OCI-LY3 (cell line): ENCODE data around the gene ZDBF2.

Source experiments
- H2AFZ ChIP-seq: fragments of 200-600, 300-600 bp; shearing (Covaris generic); 2 replicates; pipeline ENCODE4 v1.6.0; 2014; ENCODE audit warnings: antibody characterized with exemption, low read depth, low read length
- H3K27ac ChIP-seq: fragments of 200-600, 300-600 bp; sonication (generic); 2 replicates; pipeline ENCODE4 v1.5.1; 2014; ENCODE audit warnings: mild to moderate bottlenecking, low read length, moderate library complexity, mixed read lengths
- H3K27me3 ChIP-seq: fragments of 200-600, 300-600 bp; sonication (generic); 2 replicates; pipeline ENCODE4 v1.6.1; 2014; ENCODE audit warnings: low read depth, low read length, mixed read lengths
- H3K36me3 ChIP-seq: fragments of 200-600, 300-600 bp; sonication (generic); replicated peaks from 2 replicates; pipeline ENCODE3; 2014; ENCODE audit warnings: low read depth, low read length, mixed read lengths
- H3K4me1 ChIP-seq: fragments of 300-600, 200-600 bp; sonication (generic); 2 replicates; pipeline ENCODE4 v1.6.1; 2014; ENCODE audit warnings: low read length, mixed read lengths
- H3K4me2 ChIP-seq: fragments of 200-600, 300-600 bp; sonication (generic); 2 replicates; pipeline ENCODE4 v1.6.1; 2014; ENCODE audit warnings: low read length, mixed read lengths
- H3K4me3 ChIP-seq: fragments of 300-600, 200-600 bp; sonication (generic); 2 replicates; pipeline ENCODE4 v1.5.1; 2014; ENCODE audit warnings: antibody characterized with exemption, mild to moderate bottlenecking, low read length, moderate library complexity
- H3K79me2 ChIP-seq: fragments of 300-600, 200-600 bp; shearing (Covaris generic); 2 replicates; pipeline ENCODE4 v1.6.1; 2014; ENCODE audit warnings: mild to moderate bottlenecking, low read length, mixed read lengths
- H3K9ac ChIP-seq: fragments of 300-600, 200-600 bp; shearing (Covaris generic); 2 replicates; pipeline ENCODE4 v1.6.0; 2014; ENCODE audit warnings: mild to moderate bottlenecking, low read length, moderate library complexity
- H3K9me3 ChIP-seq: fragments of 200-600, 300-600 bp; shearing (Covaris generic); 2 replicates; pipeline ENCODE4 v1.6.1; 2014; ENCODE audit warnings: low read length, mixed read lengths; ENCODE audit not compliant: insufficient read depth
- H4K20me1 ChIP-seq: fragments of 200-600, 300-600 bp; sonication (generic); 2 replicates; pipeline ENCODE4 v1.6.1; 2016; ENCODE audit warnings: low read length, mixed read lengths; ENCODE audit not compliant: insufficient read depth
- EZH2phosphoT487 ChIP-seq: fragments of 200-600 bp; shearing (Covaris generic); IDR thresholded peaks from 2 replicates; pipeline ENCODE4 v1.6.1; 2018; ENCODE audit warnings: antibody characterized with exemption, mixed run types, low read depth
- TF ChIP-seq, protein P1 (sequence below): fragments of 200-600, 300-600 bp; sonication (generic); IDR thresholded peaks from 2 replicates; pipeline ENCODE4 v1.5.1; 2014; ENCODE audit warnings: antibody characterized with exemption, low read length, low read depth

Gene ZDBF2

DNA sequence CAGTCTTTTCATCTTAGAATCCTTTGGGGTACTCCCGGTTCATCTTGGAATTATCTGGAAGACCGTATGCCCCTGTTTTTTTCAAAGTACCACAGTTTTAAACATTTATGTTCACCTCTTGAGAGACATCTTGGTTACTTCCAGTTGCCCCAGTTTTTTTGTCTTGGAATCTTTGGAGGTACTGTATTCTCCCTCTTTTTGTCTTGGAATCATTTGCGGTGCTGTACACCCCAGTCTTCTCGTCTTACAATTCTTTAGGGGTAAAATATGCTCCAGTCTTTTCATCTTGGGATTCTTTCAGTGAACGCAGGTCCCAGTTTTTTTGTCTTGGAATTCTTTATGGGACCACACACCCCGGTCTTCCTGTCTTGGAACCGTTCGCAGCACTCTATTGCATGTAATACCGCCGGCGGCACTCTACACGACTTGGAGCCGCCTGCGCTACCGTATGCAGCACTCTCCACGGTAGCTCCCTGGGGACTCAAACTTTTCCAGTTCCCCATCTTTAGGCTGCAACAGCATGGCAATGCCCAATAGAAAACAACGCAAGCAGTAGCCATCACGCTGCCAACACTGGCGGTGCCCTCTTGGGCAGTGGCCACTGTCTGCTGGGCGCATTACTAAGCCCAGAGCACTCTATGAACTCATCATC is 21.2 kb upstream of the ZDBF2 start:
- no peaks in the 10 kb centered on the region for H3K4me1 ChIP-seq
- no peaks in the 10 kb centered on the region for H3K36me3 ChIP-seq
- no peaks in the 10 kb centered on the region for H3K27me3 ChIP-seq
- H4K20me1 ChIP-seq: no peaks in the 10 kb centered on the region
- no peaks in the 10 kb centered on the region for H3K9me3 ChIP-seq
- no peak overlapping the region for H3K4me3 ChIP-seq
- no peak for TF ChIP-seq EZH2phosphoT487
- no peak overlapping the region for H2AFZ ChIP-seq
- no peak overlapping the region for H3K27ac ChIP-seq
- no peak overlapping the region for H3K9ac ChIP-seq
- H3K4me2 ChIP-seq: no peak overlapping the region
- no peaks in the 10 kb centered on the region for H3K79me2 ChIP-seq

DNA sequence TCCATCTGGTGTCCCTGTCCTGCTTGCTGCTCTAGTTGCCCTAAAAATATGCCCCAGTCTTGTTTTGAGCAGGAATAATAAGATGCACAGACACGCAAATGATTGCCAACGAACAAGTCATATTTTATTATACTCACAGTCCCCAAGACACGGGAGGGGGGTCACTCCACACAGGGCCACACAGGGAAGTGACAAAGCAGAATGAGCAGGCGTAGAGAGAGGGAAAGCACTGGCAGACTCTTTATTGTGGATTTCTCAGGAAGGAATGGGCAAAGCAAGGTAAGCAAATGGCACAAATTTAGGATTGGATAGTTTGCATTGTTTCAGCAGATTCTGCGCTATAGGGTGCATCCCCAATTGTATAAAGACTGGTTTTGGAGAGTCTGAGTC is 20.7 kb upstream of the ZDBF2 start:
- Histone ChIP-seq H3K27ac (no peak overlapping the region), H3K4me3 (no peak overlapping the region), H3K9ac (no peak overlapping the region), H3K79me2 (no peaks in the 10 kb centered on the region), H3K4me2 (no peak overlapping the region), H3K36me3 (no peaks in the 10 kb centered on the region), H3K9me3 (no peaks in the 10 kb centered on the region), H4K20me1 (no peaks in the 10 kb centered on the region), H3K4me1 (no peaks in the 10 kb centered on the region), H2AFZ (no peak overlapping the region), H3K27me3 (no peaks in the 10 kb centered on the region)
- TF ChIP-seq, protein P1, sequence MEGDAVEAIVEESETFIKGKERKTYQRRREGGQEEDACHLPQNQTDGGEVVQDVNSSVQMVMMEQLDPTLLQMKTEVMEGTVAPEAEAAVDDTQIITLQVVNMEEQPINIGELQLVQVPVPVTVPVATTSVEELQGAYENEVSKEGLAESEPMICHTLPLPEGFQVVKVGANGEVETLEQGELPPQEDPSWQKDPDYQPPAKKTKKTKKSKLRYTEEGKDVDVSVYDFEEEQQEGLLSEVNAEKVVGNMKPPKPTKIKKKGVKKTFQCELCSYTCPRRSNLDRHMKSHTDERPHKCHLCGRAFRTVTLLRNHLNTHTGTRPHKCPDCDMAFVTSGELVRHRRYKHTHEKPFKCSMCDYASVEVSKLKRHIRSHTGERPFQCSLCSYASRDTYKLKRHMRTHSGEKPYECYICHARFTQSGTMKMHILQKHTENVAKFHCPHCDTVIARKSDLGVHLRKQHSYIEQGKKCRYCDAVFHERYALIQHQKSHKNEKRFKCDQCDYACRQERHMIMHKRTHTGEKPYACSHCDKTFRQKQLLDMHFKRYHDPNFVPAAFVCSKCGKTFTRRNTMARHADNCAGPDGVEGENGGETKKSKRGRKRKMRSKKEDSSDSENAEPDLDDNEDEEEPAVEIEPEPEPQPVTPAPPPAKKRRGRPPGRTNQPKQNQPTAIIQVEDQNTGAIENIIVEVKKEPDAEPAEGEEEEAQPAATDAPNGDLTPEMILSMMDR: no peak
- TF ChIP-seq EZH2phosphoT487: no peak

DNA sequence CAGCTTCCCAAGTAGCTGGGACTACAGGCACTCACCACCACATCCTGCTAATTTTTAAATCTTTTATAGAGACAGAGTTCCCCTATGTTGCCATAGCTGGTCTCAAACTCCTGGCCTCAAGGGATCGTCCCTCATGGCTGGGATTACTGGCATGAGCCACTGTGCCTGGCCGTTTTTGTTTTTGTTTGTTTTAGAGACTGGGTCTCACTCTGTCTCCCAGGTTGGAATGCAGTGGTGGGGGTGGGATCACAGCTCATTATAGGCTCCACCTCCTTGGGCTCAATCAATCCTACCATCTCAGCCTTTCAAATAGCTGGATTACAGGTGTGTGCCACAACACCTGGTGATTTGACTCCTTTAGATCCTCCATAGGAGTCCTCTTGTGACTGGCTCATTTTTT is 19.5 kb upstream of the ZDBF2 start:
- H4K20me1 ChIP-seq: no peaks in the 10 kb centered on the region

DNA sequence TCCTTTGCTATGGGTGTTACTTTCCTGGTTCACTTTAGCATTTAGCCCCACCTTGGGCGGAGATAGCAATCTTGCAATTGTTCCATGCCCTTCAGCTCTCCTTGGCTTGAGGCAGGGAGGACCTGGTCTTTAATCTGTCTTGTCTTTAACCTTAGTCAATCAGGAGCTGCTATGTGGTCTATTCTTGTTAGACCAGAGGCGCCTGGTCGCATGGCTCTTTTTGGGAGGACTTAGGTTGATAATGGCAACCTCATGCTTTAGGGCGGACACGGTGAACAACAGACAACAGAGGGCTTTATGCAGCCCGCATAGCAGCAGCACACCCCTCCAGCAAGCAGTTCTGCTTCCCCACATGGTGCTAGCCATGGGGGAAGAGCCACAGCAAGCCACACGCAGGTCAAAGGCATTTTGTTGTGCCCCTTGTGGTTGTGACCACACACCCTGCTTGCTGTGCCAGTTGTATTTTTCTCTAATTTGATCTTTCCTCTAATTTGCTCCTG is 17.7 kb upstream of the ZDBF2 start:
- Histone ChIP-seq H4K20me1 (no peaks in the 10 kb centered on the region), H3K9me3 (no peaks in the 10 kb centered on the region), H3K4me3 (no peak overlapping the region), H3K36me3 (no peaks in the 10 kb centered on the region), H3K9ac (no peak overlapping the region), H3K27me3 (0 out of 2 replicates have a peak, but pooled peaks cover 6% of the 10 kb centered on the region), H2AFZ (no peak overlapping the region), H3K27ac (no peak overlapping the region), H3K4me1 (peaks cover 5% of the 10 kb centered on the region; the same call in 1 of the 2 replicates), H3K4me2 (no peak overlapping the region), H3K79me2 (no peaks in the 10 kb centered on the region)
- TF ChIP-seq, protein P1: no peak

More for the DNA sequence above, 19.5 kb upstream of the ZDBF2 start:
- no peak overlapping the region for H2AFZ ChIP-seq
- H3K9me3 ChIP-seq: no peaks in the 10 kb centered on the region
- H3K4me1 ChIP-seq: peaks cover 3% of the 10 kb centered on the region; the same call in 1 of the 2 replicates
- no peaks in the 10 kb centered on the region for H3K79me2 ChIP-seq
- H3K4me3 ChIP-seq: no peak overlapping the region
- no peak overlapping the region for H3K4me2 ChIP-seq
- no peaks in the 10 kb centered on the region for H3K36me3 ChIP-seq
- TF ChIP-seq, protein P1: no peak
- no peak for TF ChIP-seq EZH2phosphoT487
- H3K9ac ChIP-seq: no peak overlapping the region
- no peak overlapping the region for H3K27ac ChIP-seq
- H3K27me3 ChIP-seq: no peaks in the 10 kb centered on the region
